ENCODE results near the gene CYP27B1.

The CYP27B1 gene

DNA sequence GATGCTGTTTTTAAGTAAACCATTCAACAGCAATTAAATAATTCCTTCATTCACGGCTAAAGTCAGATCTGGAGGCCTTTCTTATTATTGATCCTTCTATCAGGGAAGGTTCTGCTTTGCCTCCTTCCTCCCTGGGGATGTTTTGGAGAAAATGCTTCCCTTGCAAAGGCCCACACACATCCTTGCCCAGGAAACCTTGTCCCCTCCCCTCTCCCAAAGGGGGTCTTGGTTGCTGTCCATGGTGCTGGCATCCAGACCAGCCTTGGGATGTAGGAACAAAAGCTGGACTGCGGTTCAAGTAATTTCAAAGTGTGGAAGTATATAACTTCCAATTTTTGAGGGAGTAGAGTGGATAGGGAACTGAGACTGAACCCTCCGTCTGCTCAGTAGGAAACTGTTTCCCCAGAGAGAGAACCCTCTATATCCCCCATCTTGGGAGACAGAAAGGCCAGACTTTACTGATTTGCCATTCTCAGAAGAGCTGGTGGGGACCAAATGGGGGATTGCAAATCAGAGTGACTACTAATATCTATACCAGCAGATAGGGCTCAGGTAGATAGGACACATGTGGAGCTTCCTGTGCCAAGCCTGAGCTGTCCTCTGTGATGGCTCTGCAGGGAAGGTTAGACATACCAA lies 6.4 kb downstream of the CYP27B1 start:
- DNase-seq (ENCODE audit: low read depth), result no peak
- TF ChIP-seq, protein P1, sequence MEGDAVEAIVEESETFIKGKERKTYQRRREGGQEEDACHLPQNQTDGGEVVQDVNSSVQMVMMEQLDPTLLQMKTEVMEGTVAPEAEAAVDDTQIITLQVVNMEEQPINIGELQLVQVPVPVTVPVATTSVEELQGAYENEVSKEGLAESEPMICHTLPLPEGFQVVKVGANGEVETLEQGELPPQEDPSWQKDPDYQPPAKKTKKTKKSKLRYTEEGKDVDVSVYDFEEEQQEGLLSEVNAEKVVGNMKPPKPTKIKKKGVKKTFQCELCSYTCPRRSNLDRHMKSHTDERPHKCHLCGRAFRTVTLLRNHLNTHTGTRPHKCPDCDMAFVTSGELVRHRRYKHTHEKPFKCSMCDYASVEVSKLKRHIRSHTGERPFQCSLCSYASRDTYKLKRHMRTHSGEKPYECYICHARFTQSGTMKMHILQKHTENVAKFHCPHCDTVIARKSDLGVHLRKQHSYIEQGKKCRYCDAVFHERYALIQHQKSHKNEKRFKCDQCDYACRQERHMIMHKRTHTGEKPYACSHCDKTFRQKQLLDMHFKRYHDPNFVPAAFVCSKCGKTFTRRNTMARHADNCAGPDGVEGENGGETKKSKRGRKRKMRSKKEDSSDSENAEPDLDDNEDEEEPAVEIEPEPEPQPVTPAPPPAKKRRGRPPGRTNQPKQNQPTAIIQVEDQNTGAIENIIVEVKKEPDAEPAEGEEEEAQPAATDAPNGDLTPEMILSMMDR (conservative IDR thresholded peaks at IDR 0.05; ENCODE audit: low read length), result no peak
- H3K4me3 ChIP-seq (ENCODE audit: low read length), result no peak overlapping the region

DNA sequence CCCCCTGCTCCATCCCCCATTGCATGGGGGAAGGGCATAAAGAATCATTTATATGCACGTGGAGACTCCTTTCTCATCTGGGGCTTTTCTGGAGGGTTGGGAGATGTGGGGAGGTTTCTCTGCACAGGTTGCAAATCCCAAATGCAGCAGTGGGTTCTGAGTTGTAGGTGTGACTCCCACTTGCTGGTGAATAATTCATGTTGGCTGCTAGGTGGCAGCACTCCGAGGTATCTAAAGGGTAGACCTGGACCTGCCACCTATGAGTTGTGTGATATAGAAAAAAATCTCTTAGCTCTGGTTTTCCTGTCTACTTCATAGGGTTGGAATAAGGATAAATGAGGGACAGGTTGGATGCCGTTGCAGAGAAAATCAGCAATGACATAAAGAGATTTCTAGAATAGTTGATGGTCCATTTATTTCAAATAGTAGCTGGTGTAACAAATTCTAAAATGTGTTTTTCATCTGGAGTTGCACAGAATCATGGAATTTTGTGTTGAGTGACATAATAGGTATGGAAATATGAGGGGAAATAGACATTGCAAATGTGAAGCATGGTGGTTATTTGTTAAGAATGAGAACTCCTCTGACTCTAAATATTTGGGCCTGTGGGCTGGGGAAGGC lies 7.4 kb downstream of the CYP27B1 start:
- no peak for DNase-seq (ENCODE audit: low read depth)

DNA sequence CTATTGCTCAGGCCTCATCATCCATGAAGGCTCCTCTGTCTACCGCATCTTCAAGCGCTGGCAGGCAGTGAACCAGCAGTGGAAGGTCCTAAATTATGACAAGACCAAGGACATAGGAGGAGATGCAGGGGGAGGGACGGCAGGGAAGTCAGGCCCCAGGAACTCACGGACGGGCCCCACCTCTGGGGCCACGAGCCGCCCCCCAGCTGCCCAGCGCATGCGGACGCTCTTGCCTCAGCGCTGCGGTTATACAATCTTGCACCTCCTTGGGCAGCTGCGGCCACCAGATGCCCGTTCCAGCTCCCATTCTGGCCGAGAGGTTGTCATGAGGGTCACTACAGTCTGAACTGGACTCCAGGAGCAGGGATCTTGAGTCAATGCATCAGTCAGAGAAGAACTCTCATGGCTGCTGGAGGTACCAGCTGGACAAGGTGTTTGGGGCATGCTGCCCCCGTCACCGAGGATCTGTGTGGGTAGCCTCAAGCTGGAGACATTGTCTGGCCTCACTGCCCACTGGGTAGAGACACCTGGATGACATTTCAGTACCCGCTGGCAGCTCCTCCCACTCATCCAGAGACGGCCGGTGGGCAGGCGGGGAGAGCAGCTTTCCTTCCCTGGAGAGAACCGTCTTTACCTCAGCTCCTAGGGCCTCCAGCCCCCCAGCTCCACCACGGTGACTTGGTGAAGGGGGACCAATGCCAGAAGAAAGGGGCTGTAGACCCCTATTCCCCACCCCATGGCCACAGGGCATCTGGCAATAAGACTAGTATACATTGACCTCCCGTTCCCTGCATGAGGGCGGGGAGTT lies 8.1 kb downstream of the CYP27B1 start:
- no peak overlapping the region for H3K4me3 ChIP-seq (ENCODE audit: low read length)
- TF ChIP-seq, protein P1 (conservative IDR thresholded peaks at IDR 0.05; ENCODE audit: low read length), result no peak
- DNase-seq (ENCODE audit: low read depth), result no peak

More for the DNA sequence above, 7.4 kb downstream of the CYP27B1 start:
- TF ChIP-seq, protein P1 (conservative IDR thresholded peaks at IDR 0.05; ENCODE audit: low read length), result peak; percentile 34
- H3K4me3 ChIP-seq (ENCODE audit: low read length), result no peak overlapping the region

DNA sequence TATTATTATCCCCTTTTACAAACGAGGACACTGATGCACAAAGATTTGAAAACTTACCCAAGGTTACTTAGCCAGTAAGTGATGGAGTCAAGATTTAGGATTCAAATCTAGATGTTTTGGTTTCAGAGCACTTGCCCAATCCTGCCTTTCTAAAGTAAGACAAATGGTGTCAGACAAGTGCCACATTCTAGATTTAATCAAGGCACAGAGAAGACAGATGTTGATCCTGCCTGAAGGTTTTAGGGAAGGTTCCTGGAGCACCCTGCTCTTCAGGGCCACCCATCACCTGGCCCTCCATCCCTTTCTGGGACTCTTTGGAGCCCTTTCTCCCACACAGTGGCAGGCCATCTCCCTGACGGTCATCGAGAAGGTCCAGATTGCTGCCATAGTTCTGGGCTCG lies 9.1 kb downstream of the CYP27B1 start:
- DNase-seq (ENCODE audit: low read depth), result no peak
- TF ChIP-seq, protein P1 (conservative IDR thresholded peaks at IDR 0.05; ENCODE audit: low read length), result no peak
- no peak overlapping the region for H3K4me3 ChIP-seq (ENCODE audit: low read length)

DNA sequence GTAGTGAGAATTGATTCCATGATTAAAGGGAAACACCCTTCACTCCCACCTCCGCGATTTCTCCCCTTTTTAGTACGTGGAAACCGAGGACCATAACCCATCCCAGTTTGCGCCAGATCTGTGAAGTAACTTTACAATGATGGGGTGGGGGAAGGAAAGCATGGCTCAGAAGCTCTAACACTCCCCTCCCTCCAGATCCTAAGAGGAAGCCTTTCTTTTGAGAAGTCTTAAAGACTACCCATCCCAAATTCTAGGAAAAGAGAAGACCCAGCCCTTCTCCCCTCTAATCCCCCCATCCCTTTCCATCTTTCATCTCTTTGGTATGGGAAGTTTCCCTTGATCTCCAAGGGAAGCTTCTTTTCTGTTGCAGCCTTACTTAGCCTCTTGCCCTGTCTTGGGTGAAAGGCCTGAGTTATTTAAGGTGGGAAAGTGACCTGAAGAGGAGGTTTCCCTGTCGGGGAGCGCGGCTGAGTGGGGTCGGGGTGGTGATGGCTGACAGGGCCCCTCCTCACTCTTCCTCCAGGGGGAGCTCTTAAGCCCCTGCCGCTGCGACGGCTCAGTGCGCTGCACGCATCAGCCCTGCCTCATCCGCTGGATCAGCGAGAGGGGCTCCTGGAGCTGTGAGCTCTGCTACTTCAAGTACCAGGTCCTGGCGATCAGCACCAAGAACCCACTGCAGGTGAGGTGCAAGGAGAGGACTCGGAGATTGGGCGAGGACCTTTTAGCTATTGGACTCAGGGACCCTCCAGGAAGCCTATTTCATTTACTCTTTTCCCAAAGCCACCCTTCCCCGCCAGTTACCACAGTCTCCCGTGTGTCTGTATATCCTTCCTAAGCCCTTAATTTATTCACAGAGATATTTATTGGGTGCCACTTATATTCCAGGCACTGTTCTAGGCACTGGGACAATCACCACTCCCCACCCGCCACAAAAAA lies 10.2 kb downstream of the CYP27B1 start:
- no peak overlapping the region for H3K4me3 ChIP-seq (ENCODE audit: low read length)
- no peak for DNase-seq (ENCODE audit: low read depth)
- TF ChIP-seq, protein P1 (conservative IDR thresholded peaks at IDR 0.05; ENCODE audit: low read length), result peak; percentile 52

DNA sequence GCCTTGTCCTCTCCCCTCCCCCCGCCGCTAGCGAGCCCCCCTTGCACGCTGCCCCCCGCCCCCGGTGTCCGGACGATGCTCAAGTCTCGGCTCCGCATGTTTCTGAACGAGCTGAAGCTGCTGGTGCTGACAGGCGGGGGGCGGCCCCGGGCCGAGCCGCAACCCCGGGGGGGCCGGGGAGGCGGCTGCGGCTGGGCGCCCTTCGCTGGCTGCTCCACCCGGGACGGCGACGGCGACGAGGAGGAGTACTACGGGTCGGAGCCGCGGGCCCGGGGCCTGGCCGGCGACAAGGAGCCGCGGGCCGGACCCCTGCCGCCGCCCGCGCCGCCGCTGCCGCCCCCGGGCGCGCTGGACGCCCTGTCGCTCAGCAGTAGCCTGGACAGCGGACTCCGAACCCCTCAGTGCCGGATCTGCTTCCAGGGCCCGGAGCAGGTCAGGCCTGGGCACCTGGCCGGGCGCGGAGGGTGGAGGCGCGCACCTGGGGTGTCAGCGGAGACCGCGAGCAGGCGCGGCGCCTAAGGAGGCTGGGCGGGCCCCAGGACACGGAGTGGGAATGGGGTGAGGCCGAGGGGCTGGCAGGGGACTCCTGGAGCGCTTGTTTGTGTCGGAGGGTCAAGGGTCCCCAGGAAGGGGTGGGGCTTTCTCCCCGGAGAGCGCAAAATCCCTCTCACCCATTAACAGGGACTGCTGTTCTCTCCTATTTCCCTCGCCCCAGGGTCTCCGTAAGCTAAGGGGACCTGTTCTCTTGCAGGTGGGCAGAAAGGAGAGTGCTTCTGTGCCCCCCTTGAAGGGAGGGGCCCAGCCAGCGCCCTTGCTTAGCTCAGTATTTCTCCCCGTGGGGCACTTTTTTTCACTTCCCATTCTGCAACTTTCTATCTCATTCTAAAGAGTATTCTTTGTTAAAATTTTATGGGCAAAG lies 11.2 kb downstream of the CYP27B1 start:
- no peak for DNase-seq (ENCODE audit: low read depth)
- H3K4me3 ChIP-seq (ENCODE audit: low read length), result peak overlapping the region; percentile 45
- TF ChIP-seq, protein P1 (conservative IDR thresholded peaks at IDR 0.05; ENCODE audit: low read length), result no peak

All from AG10803 (cell line).